Stomach smooth muscle (tissue), 2 donors: ENCODE data around the gene SETX.
"Not testable (repeated sequence)": the region's sequence is repeated elsewhere in the genome, so short reads cannot be mapped to it uniquely, and the experiment has no call there.

Source experiments
- H3K27ac ChIP-seq: one replicate; pipeline ENCODE4 v1.7.0; 2013; ENCODE audit warnings: mild to moderate bottlenecking, low read length, inconsistent platforms
- H3K27me3 ChIP-seq, 2 donors: one replicate each; pipeline ENCODE4 v1.7.0; 2013; ENCODE audit warnings: low read length in 2 of 2; ENCODE audit not compliant: insufficient read depth in 2 of 2, control insufficient read depth in 1 of 2
- H3K36me3 ChIP-seq, 2 donors: one replicate each; pipeline ENCODE4 v1.7.0; 2013; ENCODE audit warnings: low read length in 2 of 2; ENCODE audit not compliant: control insufficient read depth in 2 of 2, insufficient read depth in 2 of 2
- H3K4me1 ChIP-seq: one replicate; pipeline ENCODE4 v1.7.0; 2013; ENCODE audit warnings: low read length; ENCODE audit not compliant: control insufficient read depth, insufficient read depth
- H3K4me3 ChIP-seq, 2 donors: one replicate each; pipeline ENCODE4 v1.7.0; 2013; ENCODE audit warnings: low read length in 2 of 2
- H3K9ac ChIP-seq, 2 donors: one replicate each; pipeline ENCODE4 v1.7.0; 2013; ENCODE audit warnings: low read length in 2 of 2, mild to moderate bottlenecking in 1 of 2
- H3K9me3 ChIP-seq, 2 donors: one replicate each; pipeline ENCODE4 v1.7.0; 2013; ENCODE audit warnings: low read length in 2 of 2; ENCODE audit not compliant: control insufficient read depth in 2 of 2
- donor health status: healthy.
- donor health status: Pancreatic carcinoma.

Gene SETX

GRCh38 chr9:132354637-132355355, at the start of gene SETX:
TSS of gene SETX (minus strand) at chr9:132354986. CDS start at chr9:132349428, 5,558 bp downstream.
- H3K36me3 ChIP-seq = peaks cover 12 to 13% of the 10 kb centered on the region in 2 donors
- no peaks in the 10 kb centered on the region for H3K27me3 ChIP-seq
- no peaks in the 10 kb centered on the region for H3K9me3 ChIP-seq
- H3K4me3 ChIP-seq = peak within 1 kb of the TSS; percentile 79 to 93
- H3K4me1 ChIP-seq = peaks cover 20% of the 10 kb centered on the region
- H3K9ac ChIP-seq = peak within 1 kb of the TSS; percentile 91 to 93
- H3K27ac ChIP-seq = peak within 1 kb of the TSS; percentile 87

DNA sequence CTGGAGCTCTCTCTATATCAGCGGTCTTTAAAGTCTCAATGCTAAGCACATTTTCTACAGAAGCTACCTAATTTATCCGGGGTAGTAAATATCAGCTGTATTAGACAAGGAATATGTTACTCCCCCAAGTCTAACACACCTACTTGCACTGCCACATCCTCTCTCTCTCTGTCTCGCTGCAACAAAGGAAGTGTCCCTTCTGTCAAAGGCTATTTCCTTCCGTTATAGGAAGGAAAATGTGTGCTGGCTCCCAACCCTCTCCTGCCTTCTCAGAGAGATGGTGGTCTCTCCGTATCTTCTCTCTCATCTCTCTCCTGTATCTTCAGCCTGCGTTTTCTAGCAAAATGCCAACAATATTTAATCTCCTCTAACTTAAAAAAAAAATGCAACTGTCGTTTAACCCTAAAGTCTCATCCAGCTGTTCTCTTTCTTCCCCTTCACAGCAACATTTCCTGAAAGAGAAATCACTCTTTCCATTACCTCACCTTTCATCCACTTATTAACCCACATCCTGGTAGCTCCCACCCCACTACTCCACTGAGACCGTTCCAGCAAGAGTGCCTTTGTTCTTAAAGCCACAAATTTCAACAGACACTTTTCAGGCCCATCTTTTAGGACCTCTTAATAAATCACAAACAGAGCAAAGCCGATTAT, 49.6 kb upstream of the SETX start:
- Histone ChIP-seq H3K9ac (no peak overlapping the region), H3K27me3 (no peaks in the 10 kb centered on the region), H3K4me3 (no peak overlapping the region), H3K9me3 (no peaks in the 10 kb centered on the region), H3K4me1 (peaks cover 13% of the 10 kb centered on the region), H3K27ac (no peak overlapping the region), H3K36me3 (peaks cover 5 to 7% of the 10 kb centered on the region in 2 donors)

DNA sequence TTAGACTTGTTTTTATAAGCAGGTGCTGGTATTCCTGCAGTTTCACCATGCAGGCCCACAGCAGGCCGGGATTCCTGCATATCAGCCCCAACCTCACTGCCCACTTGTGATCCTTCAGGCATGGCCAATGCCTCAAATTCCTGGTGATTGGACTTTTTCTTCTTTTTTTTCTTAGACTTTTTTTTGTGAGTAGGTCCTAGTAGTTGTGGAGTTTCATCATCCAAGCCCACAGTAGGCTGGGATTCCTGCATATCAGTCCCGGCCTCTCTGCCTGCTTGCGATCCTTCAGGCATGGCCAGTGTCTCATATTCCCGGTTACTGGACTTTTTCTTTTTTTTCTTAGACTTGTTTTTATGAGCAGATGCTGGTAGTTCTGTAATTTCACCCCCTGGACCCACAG, 47.0 kb upstream of the SETX start:
- H3K36me3 ChIP-seq = peaks cover 18% of the 10 kb centered on the region in 2 donors
- H3K4me1 ChIP-seq = peaks cover 9% of the 10 kb centered on the region
- H3K9ac ChIP-seq = no peak overlapping the region
- H3K27ac ChIP-seq = no peak overlapping the region
- H3K4me3 ChIP-seq = no peak overlapping the region
- no peaks in the 10 kb centered on the region for H3K9me3 ChIP-seq
- no peaks in the 10 kb centered on the region for H3K27me3 ChIP-seq

- no peaks in the 10 kb centered on the region for H3K9me3 ChIP-seq
- H3K27ac ChIP-seq = no peak overlapping the region
- no peak overlapping the region for H3K4me3 ChIP-seq
- H3K36me3 ChIP-seq = peaks cover 42% of the 10 kb centered on the region in 2 donors
- H3K4me1 ChIP-seq = no peaks in the 10 kb centered on the region
- no peak overlapping the region for H3K9ac ChIP-seq
- H3K27me3 ChIP-seq = no peaks in the 10 kb centered on the region
Measured at GRCh38 chr9:132395560-132395959, 40.8 kb upstream of the SETX start.

- Histone ChIP-seq H3K9me3 (no peaks in the 10 kb centered on the region), H3K27me3 (no peaks in the 10 kb centered on the region), H3K4me3 (no peak overlapping the region), H3K36me3 (peaks cover 60 to 61% of the 10 kb centered on the region in 2 donors), H3K27ac (no peak overlapping the region), H3K4me1 (no peaks in the 10 kb centered on the region), H3K9ac (no peak overlapping the region)
Measured at GRCh38 chr9:132391449-132391848, 36.7 kb upstream of the SETX start.

DNA sequence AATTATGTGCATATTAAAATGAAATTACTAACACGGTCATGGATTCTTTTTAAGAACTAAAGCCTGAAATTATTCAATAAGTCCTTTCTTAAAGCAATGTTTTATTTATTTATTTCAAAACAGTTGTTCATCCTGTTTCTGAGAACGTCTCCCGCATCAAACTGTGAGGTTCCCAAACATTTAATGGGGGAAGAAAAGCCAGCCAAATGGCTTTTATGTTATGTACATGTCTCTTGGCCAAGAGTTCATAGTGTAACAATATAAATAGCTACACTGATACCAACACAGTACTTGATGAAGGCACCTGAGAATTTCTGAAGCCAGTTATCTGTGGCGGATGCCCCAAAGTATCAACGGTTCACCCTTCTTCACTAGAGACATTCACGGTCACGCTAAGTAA, 36.2 kb upstream of the SETX start:
- no peaks in the 10 kb centered on the region for H3K4me1 ChIP-seq
- H3K4me3 ChIP-seq = no peak overlapping the region
- no peak overlapping the region for H3K9ac ChIP-seq
- H3K27ac ChIP-seq = no peak overlapping the region
- no peaks in the 10 kb centered on the region for H3K27me3 ChIP-seq
- peaks cover 58 to 60% of the 10 kb centered on the region in 2 donors for H3K36me3 ChIP-seq
- no peaks in the 10 kb centered on the region for H3K9me3 ChIP-seq

GRCh38 chr9:132387133-132387532, 32.3 kb upstream of the SETX start:
- Histone ChIP-seq H3K36me3 (peaks cover 67% of the 10 kb centered on the region in 2 donors), H3K4me3 (no peak overlapping the region), H3K27me3 (no peaks in the 10 kb centered on the region), H3K9me3 (no peaks in the 10 kb centered on the region), H3K27ac (no peak overlapping the region), H3K4me1 (no peaks in the 10 kb centered on the region), H3K9ac (no peak overlapping the region)

GRCh38 chr9:132384376-132384775, 29.6 kb upstream of the SETX start:
- no peak overlapping the region for H3K4me3 ChIP-seq
- H3K4me1 ChIP-seq = no peaks in the 10 kb centered on the region
- peaks cover 42 to 47% of the 10 kb centered on the region in 2 donors for H3K36me3 ChIP-seq
- no peaks in the 10 kb centered on the region for H3K27me3 ChIP-seq
- H3K9ac ChIP-seq = no peak overlapping the region
- H3K27ac ChIP-seq = no peak overlapping the region
- no peaks in the 10 kb centered on the region for H3K9me3 ChIP-seq

DNA sequence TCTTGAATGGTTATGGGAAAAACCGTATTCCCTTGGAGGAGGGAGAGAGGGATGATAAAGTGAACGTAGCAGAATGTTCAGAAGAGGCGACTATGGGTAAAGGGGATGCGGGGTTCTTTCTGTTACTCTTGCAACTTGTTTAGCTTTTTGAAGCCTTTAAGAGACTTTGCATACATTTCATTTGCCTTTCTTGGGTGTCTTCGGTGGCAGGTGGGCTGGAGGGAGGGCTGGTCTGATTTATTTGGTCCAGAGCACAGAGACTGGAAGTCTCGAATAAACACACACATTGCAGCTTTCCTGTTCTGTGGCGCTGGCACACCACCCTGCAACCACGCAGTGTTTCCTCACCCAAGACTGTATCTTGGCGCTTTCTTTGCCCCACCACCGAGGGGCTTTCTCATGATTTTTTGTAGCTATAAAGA, 28.7 kb upstream of the SETX start:
- no peak overlapping the region for H3K4me3 ChIP-seq
- H3K9ac ChIP-seq = no peak overlapping the region
- no peaks in the 10 kb centered on the region for H3K9me3 ChIP-seq
- peaks cover 43 to 49% of the 10 kb centered on the region in 2 donors for H3K36me3 ChIP-seq
- H3K27ac ChIP-seq = no peak overlapping the region
- H3K27me3 ChIP-seq = no peaks in the 10 kb centered on the region
- no peaks in the 10 kb centered on the region for H3K4me1 ChIP-seq

GRCh38 chr9:132381966-132382541, 27.3 kb upstream of the SETX start:
- H3K27me3 ChIP-seq = no peaks in the 10 kb centered on the region
- no peaks in the 10 kb centered on the region for H3K9me3 ChIP-seq
- peaks cover 47 to 51% of the 10 kb centered on the region in 2 donors for H3K36me3 ChIP-seq
- H3K4me3 ChIP-seq = no peak overlapping the region
- no peak overlapping the region for H3K27ac ChIP-seq
- H3K4me1 ChIP-seq = no peaks in the 10 kb centered on the region
- H3K9ac ChIP-seq = no peak overlapping the region

GRCh38 chr9:132378416-132378815, 23.6 kb upstream of the SETX start:
- H3K9me3 ChIP-seq, H3K27me3 ChIP-seq, H3K4me1 ChIP-seq, H3K9ac ChIP-seq, H3K4me3 ChIP-seq, H3K27ac ChIP-seq: not testable (repeated sequence)
- H3K36me3 ChIP-seq = peaks cover 30 to 33% of the 10 kb centered on the region in 2 donors
